GM13977 (cell line): ENCODE results near the gene DHRSX.
A peak's percentile ranks its signal among the peaks of the same experiment; 100 is the strongest.

Experiments used
- DNase-seq: peaks from one replicate; pipeline ENCODE4 v3.0.0; 2012; ENCODE audit warnings: low spot score
- in situ Hi-C: fragments of 300-500 bp; cut with MboI; formaldehyde crosslinking; loops from one replicate; pipeline ENCODE4 v1.12.0; 2022; ENCODE audit warnings: low sequenced_read_pairs, low pct_unique_long_range_greater_than_20kb, mixed read lengths, inconsistent platforms; ENCODE audit not compliant: unreplicated experiment
- TF ChIP-seq, protein P1 (sequence below): IDR thresholded peaks from 2 replicates; pipeline ENCODE4 v1.5.1; 2012; ENCODE audit warnings: mild to moderate bottlenecking, control low read depth; ENCODE audit not compliant: insufficient read depth; ENCODE audit errors: extremely low read depth, missing control alignments

DHRSX gene

DNA sequence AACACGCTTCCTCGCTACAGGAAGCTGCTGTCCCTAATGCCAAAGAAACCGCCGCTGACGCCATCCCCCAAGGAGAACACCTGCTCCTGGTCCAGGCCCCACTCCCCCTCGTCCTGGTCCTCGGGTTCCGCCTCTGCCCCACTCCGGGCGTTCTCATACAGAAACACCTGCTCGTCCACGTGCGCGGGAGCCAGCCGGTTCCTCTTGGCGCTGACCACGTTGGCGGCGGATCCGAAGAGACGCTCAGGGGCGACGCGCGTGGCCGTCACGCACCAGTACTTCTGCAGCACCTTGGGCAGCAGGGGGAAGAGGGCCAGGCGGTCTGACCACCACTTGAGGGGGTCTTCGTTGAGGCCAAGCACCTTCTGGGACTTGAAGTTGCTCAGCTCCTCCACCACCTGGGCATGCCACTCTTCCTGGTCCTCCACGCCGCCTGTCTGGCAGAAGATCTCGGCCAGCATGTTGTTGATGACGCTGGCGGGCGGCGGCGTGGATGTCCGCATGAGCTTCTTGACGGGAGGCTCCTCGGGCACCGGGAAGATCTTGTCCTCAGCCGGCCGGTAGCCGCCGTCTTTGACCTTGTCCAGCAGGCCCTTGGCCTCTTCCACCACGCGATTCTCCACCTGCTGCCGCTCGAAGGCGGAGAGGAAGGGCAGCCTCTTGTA lies 12.0 kb downstream of the DHRSX start:
- in situ Hi-C loops: no loop called here
- DNase-seq: peak; percentile 20
- TF ChIP-seq, protein P1, sequence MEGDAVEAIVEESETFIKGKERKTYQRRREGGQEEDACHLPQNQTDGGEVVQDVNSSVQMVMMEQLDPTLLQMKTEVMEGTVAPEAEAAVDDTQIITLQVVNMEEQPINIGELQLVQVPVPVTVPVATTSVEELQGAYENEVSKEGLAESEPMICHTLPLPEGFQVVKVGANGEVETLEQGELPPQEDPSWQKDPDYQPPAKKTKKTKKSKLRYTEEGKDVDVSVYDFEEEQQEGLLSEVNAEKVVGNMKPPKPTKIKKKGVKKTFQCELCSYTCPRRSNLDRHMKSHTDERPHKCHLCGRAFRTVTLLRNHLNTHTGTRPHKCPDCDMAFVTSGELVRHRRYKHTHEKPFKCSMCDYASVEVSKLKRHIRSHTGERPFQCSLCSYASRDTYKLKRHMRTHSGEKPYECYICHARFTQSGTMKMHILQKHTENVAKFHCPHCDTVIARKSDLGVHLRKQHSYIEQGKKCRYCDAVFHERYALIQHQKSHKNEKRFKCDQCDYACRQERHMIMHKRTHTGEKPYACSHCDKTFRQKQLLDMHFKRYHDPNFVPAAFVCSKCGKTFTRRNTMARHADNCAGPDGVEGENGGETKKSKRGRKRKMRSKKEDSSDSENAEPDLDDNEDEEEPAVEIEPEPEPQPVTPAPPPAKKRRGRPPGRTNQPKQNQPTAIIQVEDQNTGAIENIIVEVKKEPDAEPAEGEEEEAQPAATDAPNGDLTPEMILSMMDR: no peak

DNA sequence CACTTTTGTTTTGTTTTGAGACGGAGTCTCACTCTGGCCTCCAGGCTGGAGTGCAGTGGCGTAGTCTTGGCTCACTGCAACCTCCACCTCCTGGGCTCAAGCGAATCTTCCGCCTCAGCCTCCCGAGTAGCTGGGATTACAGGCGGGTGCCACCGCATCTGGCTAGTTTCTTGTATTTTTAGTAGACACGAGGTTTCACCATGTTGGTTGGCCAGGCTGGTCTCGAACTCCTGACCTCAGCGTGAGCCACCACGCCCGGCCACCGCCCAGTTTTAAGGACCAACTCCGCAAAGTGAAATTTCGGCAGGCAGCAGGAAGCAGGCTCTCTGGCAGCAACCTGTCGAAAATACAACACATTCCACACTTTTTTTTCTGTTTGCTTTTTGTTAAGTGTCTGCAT lies 13.4 kb downstream of the DHRSX start:
- no peak for DNase-seq
- in situ Hi-C loops: no loop called here

DNA sequence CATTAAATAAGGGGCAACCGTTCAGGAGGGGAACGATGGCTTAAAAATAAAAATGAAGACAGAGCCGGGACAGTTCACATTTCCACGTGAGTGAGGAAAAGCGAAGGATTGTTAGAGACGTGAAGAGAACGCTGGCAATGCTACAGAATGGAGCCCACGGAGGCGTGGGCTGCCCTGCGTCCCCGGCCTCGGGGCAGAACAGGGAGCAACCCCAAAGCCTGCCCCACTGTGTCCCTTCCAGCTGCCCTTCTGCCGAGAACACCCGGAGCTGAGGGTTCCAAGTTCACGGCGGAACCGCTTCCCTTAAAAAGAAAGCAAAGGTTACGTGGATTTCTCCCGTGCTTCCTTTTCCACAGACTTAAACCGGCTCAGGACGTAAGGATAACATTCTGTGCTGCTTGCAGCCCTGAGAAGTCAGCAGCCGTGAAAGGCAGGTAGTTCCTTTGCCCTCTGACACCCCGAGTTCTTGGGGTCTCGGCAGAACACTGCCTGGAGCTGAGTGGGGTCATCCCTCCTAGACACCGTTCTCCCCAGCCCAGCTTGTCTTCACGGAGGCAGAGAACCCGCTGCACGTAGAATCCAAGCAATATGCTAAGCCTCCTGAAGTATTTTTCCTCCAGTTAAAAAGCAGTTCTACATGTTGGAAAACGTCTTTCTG lies 14.2 kb downstream of the DHRSX start:
- DNase-seq: no peak
- TF ChIP-seq, protein P1: no peak
- in situ Hi-C loops: no loop called here

More for the DNA sequence above, 13.4 kb downstream of the DHRSX start:
- TF ChIP-seq, protein P1: no peak

DNA sequence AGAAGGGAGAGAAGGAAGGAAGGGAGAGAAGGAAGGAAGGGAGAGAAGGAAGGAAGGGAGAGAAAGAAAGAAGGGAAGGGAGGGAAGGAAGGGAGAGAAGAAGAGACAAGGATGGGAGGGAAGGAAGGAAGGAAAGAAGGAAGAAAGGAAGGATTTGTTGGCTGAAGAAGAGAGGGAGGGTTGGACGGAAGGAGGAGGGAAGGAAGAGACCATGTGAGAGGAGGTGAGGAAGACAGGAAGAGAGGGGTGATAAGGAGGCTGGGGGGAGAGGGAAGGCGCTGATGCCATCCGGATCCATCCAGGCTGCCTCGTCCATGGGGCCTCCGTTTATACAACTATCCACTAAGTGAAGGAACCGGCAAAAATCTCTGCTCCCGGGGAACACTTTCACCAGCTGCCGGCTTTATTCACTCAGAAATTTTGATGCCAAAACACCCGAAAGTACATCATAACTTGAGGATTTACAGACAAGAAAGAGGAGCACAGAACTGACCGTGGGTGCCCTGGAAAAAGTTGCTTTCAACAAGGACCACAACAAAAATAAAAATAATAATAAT lies 14.9 kb downstream of the DHRSX start:
- DNase-seq: no peak
- TF ChIP-seq, protein P1: no peak
- in situ Hi-C loops: no loop called here

DNA sequence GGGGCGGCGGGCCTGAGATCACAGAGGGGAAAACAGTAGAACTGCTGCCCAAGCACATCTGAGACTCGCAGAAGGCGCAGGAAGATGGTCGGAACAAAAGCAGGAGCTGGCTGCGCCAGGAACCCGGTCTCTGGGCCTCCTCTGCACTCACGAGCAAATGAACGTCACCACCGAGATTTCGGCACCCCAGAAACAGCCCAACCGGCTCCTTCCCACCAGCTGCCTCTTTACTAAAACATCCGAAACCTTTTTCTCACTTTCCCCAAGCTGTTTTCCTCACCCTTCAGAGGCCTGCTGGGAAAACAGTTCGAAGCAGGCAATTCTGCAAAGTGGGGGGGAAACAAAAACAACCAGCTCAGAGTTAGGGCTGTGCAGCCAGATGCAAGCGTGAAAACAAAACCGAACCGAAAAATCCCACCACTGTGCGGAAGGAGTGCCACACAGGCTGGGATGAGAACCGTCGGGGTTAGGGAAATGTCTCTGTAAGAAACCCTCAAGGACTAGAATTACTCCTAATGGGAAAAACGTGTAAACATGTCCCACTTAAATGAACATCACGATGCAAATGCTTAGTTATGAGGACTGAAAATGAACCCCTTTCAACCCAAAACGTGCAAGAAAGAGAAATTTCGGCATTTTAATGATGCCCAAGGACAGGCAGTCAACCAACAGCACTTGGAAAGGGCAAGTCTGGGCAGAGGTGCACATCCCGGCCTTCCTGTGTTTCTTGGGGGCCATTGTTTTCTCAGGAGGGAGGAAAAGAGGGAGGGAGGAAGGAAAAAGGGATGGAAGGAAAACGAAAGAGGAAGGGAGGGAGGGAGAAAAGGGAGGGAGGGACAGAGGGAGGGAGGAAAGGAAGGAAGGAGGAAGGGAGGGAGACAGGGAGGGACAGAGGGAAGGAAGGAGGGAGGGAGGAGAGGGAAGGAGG lies 15.8 kb downstream of the DHRSX start:
- in situ Hi-C loops: no loop called here
- DNase-seq: no peak
- TF ChIP-seq, protein P1: no peak

DNA sequence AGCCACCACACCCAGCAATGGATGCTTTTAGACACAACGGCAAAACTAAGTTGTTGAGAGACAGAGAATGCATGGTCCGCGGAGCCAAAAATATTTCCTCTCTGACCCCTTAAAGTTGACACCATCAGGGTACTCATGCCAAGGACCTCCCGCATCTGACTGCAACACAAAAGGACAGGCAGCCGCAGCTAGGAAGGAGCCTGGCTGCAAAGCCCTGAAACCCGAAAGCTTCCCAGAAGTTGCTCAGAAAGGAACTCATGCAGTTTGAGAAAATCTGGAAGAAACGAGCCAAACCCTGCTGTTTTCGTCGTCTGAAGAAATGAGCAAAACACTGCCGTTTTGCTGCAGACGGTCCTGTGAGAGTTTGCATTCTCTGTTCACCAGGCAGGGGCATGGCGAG lies 16.5 kb downstream of the DHRSX start:
- TF ChIP-seq, protein P1: no peak
- DNase-seq: no peak
- in situ Hi-C loops: no loop called here
